SK-N-SH (cell line): Measurements from ENCODE around the gene ANO10.

ENCODE experiments used
- ELF1 ChIP-seq: IDR thresholded peaks from 2 replicates; pipeline ENCODE4 v1.4.0; 2012
- EP300 ChIP-seq, 2 experiments: IDR thresholded peaks; 2 replicates each; pipeline versions ENCODE4 v1.4.0 to v1.6.1; 2012; ENCODE audit warnings: borderline replicate concordance in 1 of 2, low read depth in 1 of 2, low read length in 1 of 2
- EZH2phosphoT487 ChIP-seq: fragments of 200-600 bp; sonication (generic); IDR thresholded peaks from 2 replicates; pipeline ENCODE4 v1.6.1; 2017; ENCODE audit warnings: low read depth, mixed run types, mild to moderate bottlenecking, antibody characterized with exemption, moderate library complexity, borderline replicate concordance
- TF ChIP-seq, protein P1 (sequence below): fragments of 200-600 bp; sonication (generic); IDR thresholded peaks from 2 replicates; pipeline ENCODE4 v1.6.1; 2017; ENCODE audit warnings: antibody characterized with exemption, mild to moderate bottlenecking, moderate library complexity

DNA sequence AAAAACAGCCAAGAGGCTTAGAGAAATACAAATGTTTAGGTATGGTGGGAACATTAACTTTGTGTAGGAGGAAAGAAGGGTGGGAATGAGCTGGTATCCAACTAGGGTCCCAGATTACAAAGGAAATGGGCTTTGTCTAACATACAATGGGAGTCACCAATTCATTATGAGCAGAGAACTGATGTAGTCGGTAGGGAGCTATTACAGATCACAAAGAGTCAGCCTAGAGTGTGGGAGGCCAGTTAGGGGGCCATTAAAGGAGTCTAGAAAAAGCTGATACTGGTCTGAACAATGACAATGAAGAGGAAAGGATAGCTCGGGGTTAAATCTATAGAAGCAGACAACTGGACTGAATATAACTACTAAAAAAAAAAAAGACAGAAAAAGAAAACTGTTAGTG, 15.5 kb downstream of the ANO10 start:
- TF ChIP-seq, protein P1, sequence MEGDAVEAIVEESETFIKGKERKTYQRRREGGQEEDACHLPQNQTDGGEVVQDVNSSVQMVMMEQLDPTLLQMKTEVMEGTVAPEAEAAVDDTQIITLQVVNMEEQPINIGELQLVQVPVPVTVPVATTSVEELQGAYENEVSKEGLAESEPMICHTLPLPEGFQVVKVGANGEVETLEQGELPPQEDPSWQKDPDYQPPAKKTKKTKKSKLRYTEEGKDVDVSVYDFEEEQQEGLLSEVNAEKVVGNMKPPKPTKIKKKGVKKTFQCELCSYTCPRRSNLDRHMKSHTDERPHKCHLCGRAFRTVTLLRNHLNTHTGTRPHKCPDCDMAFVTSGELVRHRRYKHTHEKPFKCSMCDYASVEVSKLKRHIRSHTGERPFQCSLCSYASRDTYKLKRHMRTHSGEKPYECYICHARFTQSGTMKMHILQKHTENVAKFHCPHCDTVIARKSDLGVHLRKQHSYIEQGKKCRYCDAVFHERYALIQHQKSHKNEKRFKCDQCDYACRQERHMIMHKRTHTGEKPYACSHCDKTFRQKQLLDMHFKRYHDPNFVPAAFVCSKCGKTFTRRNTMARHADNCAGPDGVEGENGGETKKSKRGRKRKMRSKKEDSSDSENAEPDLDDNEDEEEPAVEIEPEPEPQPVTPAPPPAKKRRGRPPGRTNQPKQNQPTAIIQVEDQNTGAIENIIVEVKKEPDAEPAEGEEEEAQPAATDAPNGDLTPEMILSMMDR, result no peak
- no peak for TF ChIP-seq ELF1
- no peak for TF ChIP-seq EP300 (IDR thresholded peaks at IDR 0.05; ENCODE audit: borderline replicate concordance in 1 of 2, low read depth in 1 of 2, low read length in 1 of 2)
- no peak for TF ChIP-seq EZH2phosphoT487
